Measurements from ENCODE around the gene GLI3. TPM values are rescaled to one million over a fixed set of nuclear protein-coding genes. Genes with fewer than 3 reads are reported as not detected.

GLI3 gene
- total and polyA plus RNA-seq, 2 of the 4 experiments (the other 2 are of a cell fraction): 1.3 to 3.9 TPM

DNA sequence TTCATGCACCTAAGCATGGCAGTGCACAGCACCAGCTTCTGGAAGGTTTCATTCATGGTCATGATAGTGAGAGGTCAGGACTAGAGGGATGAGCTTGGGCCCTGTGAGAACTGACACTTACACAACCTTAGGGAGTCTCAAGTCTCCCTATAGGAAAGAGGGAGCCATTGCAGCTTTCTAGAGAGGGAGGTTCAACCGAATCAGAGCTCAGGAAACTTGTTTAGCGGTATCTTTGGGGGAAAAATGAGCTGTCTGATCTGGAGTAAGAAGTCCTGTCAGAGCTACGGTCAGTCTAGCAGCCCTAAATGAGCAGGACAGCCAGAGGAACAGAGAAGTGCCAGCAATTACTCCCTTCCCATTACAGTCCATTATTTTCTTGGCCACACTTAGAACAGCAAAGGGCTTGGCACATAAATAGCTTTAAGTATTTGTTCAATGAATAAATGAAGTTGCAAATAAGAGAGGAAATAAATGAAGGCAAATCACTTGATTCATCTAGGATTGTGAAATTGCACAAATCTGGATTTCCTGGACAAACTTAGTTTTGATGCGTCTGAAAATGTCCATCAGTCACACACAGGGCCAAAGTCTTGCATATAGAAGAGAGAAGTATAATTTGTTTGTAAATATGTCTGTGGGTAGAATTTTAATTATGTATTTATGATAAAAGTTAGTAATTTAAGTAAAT is 262.0 kb downstream of the GLI3 start:
- H4K8ac ChIP-seq (ENCODE audit: low read depth in 2 of 2, low read length in 2 of 2): no peak overlapping the region
- H3K4me2 ChIP-seq (ENCODE audit: low read depth, low read length): no peak overlapping the region
- H3K9me1 ChIP-seq (ENCODE audit: insufficient read depth, low read length): peaks cover 3% of the 10 kb centered on the region; the same call in 1 of the 2 replicates
- peaks cover 26% of the 10 kb centered on the region for H3K36me3 ChIP-seq (ENCODE audit: control insufficient read depth, insufficient read depth, low read length)
- ATAC-seq (ENCODE audit: low read depth): no peak
- no peak overlapping the region for H2AFZ ChIP-seq (replicated peaks; ENCODE audit: low read length, poor library complexity)
- H3K27me3 ChIP-seq (ENCODE audit: control insufficient read depth, insufficient read depth, low read length): no peaks in the 10 kb centered on the region
- in situ Hi-C loops (cut with MboI; ENCODE audit: low sequenced_read_pairs) (loop anchor here (25.0 kb wide), 1 partner anchor 262 kb away; the partner anchor contains the start of gene GLI3), intact Hi-C loops (cut with micrococcal nuclease) (loop anchor here (5.0 to 10.0 kb wide), 3 partner anchors 440 to 597 kb away; no protein-coding TSS in a partner anchor), dilution Hi-C loops (cut with HindIII; ENCODE audit: low sequenced_read_pairs, unreplicated experiment) (no loop called here)
- no peaks in the 10 kb centered on the region for H3K79me1 ChIP-seq (ENCODE audit: low read depth in 1 of 2, low read length in 2 of 2)
- no peak overlapping the region for H3K4me3 ChIP-seq (ENCODE audit: insufficient read depth, low read depth, low read length)
- no peak for DNase-seq
- CTCF ChIA-PET: interaction anchor here (1.3 to 2.9 kb wide), 3 partner anchors 32 to 902 kb away, joined by 4 to 22 read pairs (median 5); no protein-coding TSS in a partner anchor
- H3K9ac ChIP-seq (ENCODE audit: low read depth, low read length): no peak overlapping the region
- H3K14ac ChIP-seq (replicated peaks; ENCODE audit: low read depth, low read length): no peak overlapping the region
- no peak overlapping the region for H2AK9ac ChIP-seq (replicated peaks; ENCODE audit: low read depth, low read length, poor library complexity)
- no peaks in the 10 kb centered on the region for H4K20me1 ChIP-seq (ENCODE audit: insufficient read depth, low read length)
- no peak overlapping the region for H2BK20ac ChIP-seq (ENCODE audit: low read depth, low read length)
- 92% methylated on average over 2 of the region's 4 CpGs; no CpG with 5 or more reads in 1 of the 2 experiments for WGBS, 2 experiments (ENCODE audit: extremely low coverage in 2 of 2, insufficient read length in 1 of 2)
- H4K5ac ChIP-seq (ENCODE audit: low read depth, low read length): no peak overlapping the region
- H2BK15ac ChIP-seq (ENCODE audit: low read depth, low read length): no peak overlapping the region
- no peak overlapping the region for H3K4ac ChIP-seq (ENCODE audit: low read depth, low read length)
- H2BK120ac ChIP-seq (ENCODE audit: low read depth, low read length): no peak overlapping the region
- H3K4me1 ChIP-seq (ENCODE audit: control insufficient read depth, insufficient read depth, low read length): peaks cover 5% of the 10 kb centered on the region
- H3K23ac ChIP-seq (ENCODE audit: low read depth, low read length): no peak overlapping the region
- H4K91ac ChIP-seq (ENCODE audit: insufficient read depth, low read depth, low read length): no peak overlapping the region
- BruUV-seq (replicated peaks): no TSS peak
- H3K27ac ChIP-seq (ENCODE audit: insufficient read depth, low read length): no peak overlapping the region
- TF ChIP-seq MAFK (IDR thresholded peaks at IDR 0.05; ENCODE audit: low read depth, low read length): no peak
- TF ChIP-seq RCOR1 (IDR thresholded peaks at IDR 0.05; ENCODE audit: insufficient replicate concordance, low read length): no peak
- no peak for TF ChIP-seq NFE2L2 (IDR thresholded peaks at IDR 0.05; ENCODE audit: low read depth, low read length)
- TF ChIP-seq CTCF (conservative IDR thresholded peaks at IDR 0.05; ENCODE audit: low read depth, low read length): no peak
- no peak for TF ChIP-seq FOS (IDR thresholded peaks at IDR 0.05; ENCODE audit: low read depth, low read length)
- TF ChIP-seq, protein P1, sequence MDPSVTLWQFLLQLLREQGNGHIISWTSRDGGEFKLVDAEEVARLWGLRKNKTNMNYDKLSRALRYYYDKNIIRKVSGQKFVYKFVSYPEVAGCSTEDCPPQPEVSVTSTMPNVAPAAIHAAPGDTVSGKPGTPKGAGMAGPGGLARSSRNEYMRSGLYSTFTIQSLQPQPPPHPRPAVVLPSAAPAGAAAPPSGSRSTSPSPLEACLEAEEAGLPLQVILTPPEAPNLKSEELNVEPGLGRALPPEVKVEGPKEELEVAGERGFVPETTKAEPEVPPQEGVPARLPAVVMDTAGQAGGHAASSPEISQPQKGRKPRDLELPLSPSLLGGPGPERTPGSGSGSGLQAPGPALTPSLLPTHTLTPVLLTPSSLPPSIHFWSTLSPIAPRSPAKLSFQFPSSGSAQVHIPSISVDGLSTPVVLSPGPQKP (IDR thresholded peaks at IDR 0.05; ENCODE audit: borderline replicate concordance, low read depth, low read length): no peak
- TF ChIP-seq SMC3 (IDR thresholded peaks at IDR 0.05; ENCODE audit: low read depth, low read length): no peak
- TF ChIP-seq CHD1 (IDR thresholded peaks at IDR 0.05; ENCODE audit: low read depth, low read length): no peak
- TF ChIP-seq BHLHE40 (IDR thresholded peaks at IDR 0.05; ENCODE audit: low read depth, low read length): no peak
- no peak for TF ChIP-seq MAZ (IDR thresholded peaks at IDR 0.05; ENCODE audit: borderline replicate concordance, low read depth, low read length)
- no peak for TF ChIP-seq USF2 (IDR thresholded peaks at IDR 0.05; ENCODE audit: low read depth, low read length)
- TF ChIP-seq MXI1 (IDR thresholded peaks at IDR 0.05; ENCODE audit: borderline replicate concordance, low read depth, low read length): no peak
- no peak overlapping the region for H2BK5ac ChIP-seq (ENCODE audit: low read depth, low read length, poor library complexity, severe bottlenecking)
- H2AK5ac ChIP-seq (ENCODE audit: low read depth, low read length): no peak overlapping the region
- H3K9me3 ChIP-seq (ENCODE audit: control insufficient read depth, insufficient read depth, low read length): no peaks in the 10 kb centered on the region
- no peak overlapping the region for H3K18ac ChIP-seq (ENCODE audit: low read depth, low read length)
- H3K56ac ChIP-seq (ENCODE audit: extremely low read depth, insufficient read depth, low read length): no peak overlapping the region
- POLR2A ChIA-PET (ENCODE audit: unreplicated experiment): no interaction called here

All from IMR-90 (cell line).